NCI-H510A (cell line): ENCODE data around the gene NCOA7.
"Not testable (repeated sequence)": the region's sequence is repeated elsewhere in the genome, so short reads cannot be mapped to it uniquely, and the experiment has no call there.

Source experiments
- DNase-seq: peaks from one replicate; lab custom pipeline; 2025; lab: John Stamatoyannopoulos, UW

The NCOA7 gene

GRCh38 chr6:125950293-125950692 lies 159.5 kb downstream of the NCOA7 start:
- no peak for DNase-seq

GRCh38 chr6:125950716-125951115 lies 160.0 kb downstream of the NCOA7 start:
- DNase-seq: not testable (repeated sequence)

GRCh38 chr6:125951323-125951722 lies 160.6 kb downstream of the NCOA7 start:
- DNase-seq: no peak

GRCh38 chr6:125952764-125953501 lies 162.2 kb downstream of the NCOA7 start:
- DNase-seq: peak; percentile 14

GRCh38 chr6:125953502-125953875 lies 162.7 kb downstream of the NCOA7 start:
- DNase-seq: peak; percentile 52

GRCh38 chr6:125954735-125955339 lies 164.1 kb downstream of the NCOA7 start:
- no peak for DNase-seq

GRCh38 chr6:125955973-125956372 lies 165.2 kb downstream of the NCOA7 start:
- no peak for DNase-seq

GRCh38 chr6:125956506-125957390 lies 166.0 kb downstream of the NCOA7 start, which contains the start of gene HINT3:
TSS of gene HINT3 (plus strand) at chr6:125956770. CDS start at chr6:125956978, 208 bp downstream.
- peak; percentile 91 for DNase-seq

GRCh38 chr6:125957391-125957693 lies 166.6 kb downstream of the NCOA7 start:
- no peak for DNase-seq

GRCh38 chr6:125957845-125958244 lies 167.1 kb downstream of the NCOA7 start:
- no peak for DNase-seq

- no peak for DNase-seq
These were observed 168.3 kb downstream of the NCOA7 start for GRCh38 chr6:125959041-125959440.

- no peak for DNase-seq
These were observed 170.4 kb downstream of the NCOA7 start for GRCh38 chr6:125961117-125961516.

- no peak for DNase-seq
These were observed 172.2 kb downstream of the NCOA7 start for GRCh38 chr6:125962900-125963497.

GRCh38 chr6:125963817-125964216 lies 173.1 kb downstream of the NCOA7 start:
- no peak for DNase-seq

GRCh38 chr6:125966569-125966968 lies 175.8 kb downstream of the NCOA7 start:
- no peak for DNase-seq

- no peak for DNase-seq
These were observed 177.7 kb downstream of the NCOA7 start for GRCh38 chr6:125968493-125968892.

GRCh38 chr6:125970760-125971159 lies 180.0 kb downstream of the NCOA7 start:
- no peak for DNase-seq

- DNase-seq: not testable (repeated sequence)
These were observed 181.7 kb downstream of the NCOA7 start for GRCh38 chr6:125972478-125972877.

- peak; percentile 4 for DNase-seq
These were observed 183.6 kb downstream of the NCOA7 start for GRCh38 chr6:125974214-125974866.

GRCh38 chr6:125979101-125979500 lies 188.3 kb downstream of the NCOA7 start:
- DNase-seq: no peak
